ENCODE results near the gene PIAS1.

Gene PIAS1

GRCh38 chr15:68051907-68052306, 2.2 kb upstream of the PIAS1 start:
- 85% methylated on average over 1 of the region's 1 CpG for WGBS
- Histone ChIP-seq H2BK120ac (ENCODE audit: low read depth, low read length) (no peak overlapping the region), H3K18ac (ENCODE audit: low read depth in 1 of 2, low read length in 2 of 2) (no peak overlapping the region), H3K27me3 (ENCODE audit: control insufficient read depth in 1 of 2, insufficient read depth in 1 of 2, low read length in 2 of 2) (no peaks in the 10 kb centered on the region), H3K4ac (ENCODE audit: low read depth in 1 of 2, low read length in 2 of 2) (no peak overlapping the region), H3K14ac (ENCODE audit: low read length in 2 of 2) (no peak overlapping the region), H2BK12ac (ENCODE audit: low read length in 2 of 2) (no peak overlapping the region), H3K9me3 (ENCODE audit: control insufficient read depth, low read length) (no peaks in the 10 kb centered on the region), H3K79me1 (replicated peaks; ENCODE audit: low read length, poor library complexity, severe bottlenecking) (no peaks in the 10 kb centered on the region), H3K36me3 (ENCODE audit: control insufficient read depth in 1 of 2, insufficient read depth in 2 of 2, low read depth in 1 of 2, low read length in 2 of 2) (no peaks in the 10 kb centered on the region), H3K9ac (ENCODE audit: low read length) (no peak overlapping the region), H4K91ac (ENCODE audit: low read length) (no peak overlapping the region), H3K4me1 (ENCODE audit: control insufficient read depth, insufficient read depth, low read depth, low read length) (peaks cover 11% of the 10 kb centered on the region), H2AK5ac (ENCODE audit: low read length, severe bottlenecking) (no peak overlapping the region), H4K8ac (ENCODE audit: low read length) (no peak overlapping the region), H3K4me3 (ENCODE audit: insufficient read depth in 1 of 2, low read depth in 1 of 2, low read length in 2 of 2) (no peak overlapping the region), H2BK5ac (ENCODE audit: low read depth, low read length, poor library complexity, severe bottlenecking) (no peak overlapping the region), H2BK15ac (ENCODE audit: low read depth, poor library complexity, severe bottlenecking) (no peak overlapping the region), H2AFZ (ENCODE audit: low read depth, low read length) (no peak overlapping the region), H3K4me2 (ENCODE audit: low read length, poor library complexity, severe bottlenecking) (no peak overlapping the region), H3K23ac (ENCODE audit: low read length in 2 of 2) (no peak overlapping the region), H3K27ac (ENCODE audit: low read length, poor library complexity, severe bottlenecking) (no peak overlapping the region)
- DNase-seq: no peak

- no peak overlapping the region for H3K23ac ChIP-seq (ENCODE audit: low read length in 2 of 2)
- no peak overlapping the region for H4K8ac ChIP-seq (ENCODE audit: low read length)
- no peaks in the 10 kb centered on the region for H3K36me3 ChIP-seq (ENCODE audit: control insufficient read depth in 1 of 2, insufficient read depth in 2 of 2, low read depth in 1 of 2, low read length in 2 of 2)
- H3K4me1 ChIP-seq (ENCODE audit: control insufficient read depth, insufficient read depth, low read depth, low read length): peaks cover 9% of the 10 kb centered on the region
- no peak overlapping the region for H3K4me3 ChIP-seq (ENCODE audit: insufficient read depth in 1 of 2, low read depth in 1 of 2, low read length in 2 of 2)
- H2AFZ ChIP-seq (ENCODE audit: low read depth, low read length): no peak overlapping the region
- no peak overlapping the region for H3K4ac ChIP-seq (ENCODE audit: low read depth in 1 of 2, low read length in 2 of 2)
- no peak for DNase-seq
- no peak overlapping the region for H3K14ac ChIP-seq (ENCODE audit: low read length in 2 of 2)
- WGBS: 93% methylated on average over 4 of the region's 4 CpGs
- no peak overlapping the region for H2BK15ac ChIP-seq (ENCODE audit: low read depth, poor library complexity, severe bottlenecking)
- H3K27me3 ChIP-seq (ENCODE audit: control insufficient read depth in 1 of 2, insufficient read depth in 1 of 2, low read length in 2 of 2): no peaks in the 10 kb centered on the region
- no peaks in the 10 kb centered on the region for H3K79me1 ChIP-seq (replicated peaks; ENCODE audit: low read length, poor library complexity, severe bottlenecking)
- H3K4me2 ChIP-seq (ENCODE audit: low read length, poor library complexity, severe bottlenecking): no peak overlapping the region
- H2BK120ac ChIP-seq (ENCODE audit: low read depth, low read length): no peak overlapping the region
- H3K18ac ChIP-seq (ENCODE audit: low read depth in 1 of 2, low read length in 2 of 2): no peak overlapping the region
- H2AK5ac ChIP-seq (ENCODE audit: low read length, severe bottlenecking): no peak overlapping the region
- no peak overlapping the region for H2BK5ac ChIP-seq (ENCODE audit: low read depth, low read length, poor library complexity, severe bottlenecking)
- H2BK12ac ChIP-seq (ENCODE audit: low read length in 2 of 2): no peak overlapping the region
- H4K91ac ChIP-seq (ENCODE audit: low read length): no peak overlapping the region
- no peaks in the 10 kb centered on the region for H3K9me3 ChIP-seq (ENCODE audit: control insufficient read depth, low read length)
- H3K9ac ChIP-seq (ENCODE audit: low read length): no peak overlapping the region
- H3K27ac ChIP-seq (ENCODE audit: low read length, poor library complexity, severe bottlenecking): no peak overlapping the region
Observed at GRCh38 chr15:68052431-68052830, 1.7 kb upstream of the PIAS1 start.

- H2BK120ac ChIP-seq (ENCODE audit: low read depth, low read length): no peak overlapping the region
- no peak overlapping the region for H3K4ac ChIP-seq (ENCODE audit: low read depth in 1 of 2, low read length in 2 of 2)
- H3K4me1 ChIP-seq (ENCODE audit: control insufficient read depth, insufficient read depth, low read depth, low read length): peaks cover 6% of the 10 kb centered on the region
- no peak overlapping the region for H3K4me3 ChIP-seq (ENCODE audit: insufficient read depth in 1 of 2, low read depth in 1 of 2, low read length in 2 of 2)
- H3K4me2 ChIP-seq (ENCODE audit: low read length, poor library complexity, severe bottlenecking): no peak overlapping the region
- no peak overlapping the region for H2AK5ac ChIP-seq (ENCODE audit: low read length, severe bottlenecking)
- no peak overlapping the region for H2BK12ac ChIP-seq (ENCODE audit: low read length in 2 of 2)
- WGBS: 95% methylated on average over 6 of the region's 6 CpGs
- no peak overlapping the region for H3K18ac ChIP-seq (ENCODE audit: low read depth in 1 of 2, low read length in 2 of 2)
- H3K79me1 ChIP-seq (replicated peaks; ENCODE audit: low read length, poor library complexity, severe bottlenecking): no peaks in the 10 kb centered on the region
- no peak overlapping the region for H3K27ac ChIP-seq (ENCODE audit: low read length, poor library complexity, severe bottlenecking)
- H4K91ac ChIP-seq (ENCODE audit: low read length): no peak overlapping the region
- no peak overlapping the region for H2BK5ac ChIP-seq (ENCODE audit: low read depth, low read length, poor library complexity, severe bottlenecking)
- H3K9ac ChIP-seq (ENCODE audit: low read length): no peak overlapping the region
- H3K36me3 ChIP-seq (ENCODE audit: control insufficient read depth in 1 of 2, insufficient read depth in 2 of 2, low read depth in 1 of 2, low read length in 2 of 2): no peaks in the 10 kb centered on the region
- H4K8ac ChIP-seq (ENCODE audit: low read length): no peak overlapping the region
- H3K14ac ChIP-seq (ENCODE audit: low read length in 2 of 2): no peak overlapping the region
- no peak overlapping the region for H2AFZ ChIP-seq (ENCODE audit: low read depth, low read length)
- H3K23ac ChIP-seq (ENCODE audit: low read length in 2 of 2): no peak overlapping the region
- H2BK15ac ChIP-seq (ENCODE audit: low read depth, poor library complexity, severe bottlenecking): no peak overlapping the region
- no peaks in the 10 kb centered on the region for H3K9me3 ChIP-seq (ENCODE audit: control insufficient read depth, low read length)
- DNase-seq: no peak
- no peaks in the 10 kb centered on the region for H3K27me3 ChIP-seq (ENCODE audit: control insufficient read depth in 1 of 2, insufficient read depth in 1 of 2, low read length in 2 of 2)
Observed at GRCh38 chr15:68053001-68053400, 1.1 kb upstream of the PIAS1 start.

- Histone ChIP-seq H3K79me1 (replicated peaks; ENCODE audit: low read length, poor library complexity, severe bottlenecking) (no peaks in the 10 kb centered on the region), H2AK5ac (ENCODE audit: low read length, severe bottlenecking) (no peak overlapping the region), H2BK120ac (ENCODE audit: low read depth, low read length) (peak overlapping the region; percentile 95), H4K91ac (ENCODE audit: low read length) (no peak overlapping the region), H3K4me3 (ENCODE audit: insufficient read depth in 1 of 2, low read depth in 1 of 2, low read length in 2 of 2) (peak overlapping the region; percentile 81 to 99), H3K4me2 (ENCODE audit: low read length, poor library complexity, severe bottlenecking) (peak overlapping the region; percentile 86), H2BK12ac (ENCODE audit: low read length in 2 of 2) (no peak overlapping the region), H4K8ac (ENCODE audit: low read length) (peak overlapping the region; percentile 42), H3K23ac (ENCODE audit: low read length in 2 of 2) (no peak overlapping the region), H3K9ac (ENCODE audit: low read length) (peak overlapping the region; percentile 95), H3K4me1 (ENCODE audit: control insufficient read depth, insufficient read depth, low read depth, low read length) (peaks cover 2% of the 10 kb centered on the region), H3K27ac (ENCODE audit: low read length, poor library complexity, severe bottlenecking) (peak overlapping the region; percentile 79), H2BK15ac (ENCODE audit: low read depth, poor library complexity, severe bottlenecking) (no peak overlapping the region), H3K18ac (ENCODE audit: low read depth in 1 of 2, low read length in 2 of 2) (peak overlapping the region; percentile 79 to 80), H2BK5ac (ENCODE audit: low read depth, low read length, poor library complexity, severe bottlenecking) (peak overlapping the region; percentile 86), H3K9me3 (ENCODE audit: control insufficient read depth, low read length) (no peaks in the 10 kb centered on the region), H3K36me3 (ENCODE audit: control insufficient read depth in 1 of 2, insufficient read depth in 2 of 2, low read depth in 1 of 2, low read length in 2 of 2) (no peaks in the 10 kb centered on the region), H3K27me3 (ENCODE audit: control insufficient read depth in 1 of 2, insufficient read depth in 1 of 2, low read length in 2 of 2) (no peaks in the 10 kb centered on the region), H3K14ac (ENCODE audit: low read length in 2 of 2) (peak overlapping the region in 1 of 2 experiments; percentile 57), H3K4ac (ENCODE audit: low read depth in 1 of 2, low read length in 2 of 2) (peak overlapping the region; percentile 68 to 81), H2AFZ (ENCODE audit: low read depth, low read length) (peak overlapping the region; percentile 24)
- under 1% methylated on average over 30 of the region's 33 CpGs for WGBS
- peak; percentile 73 for DNase-seq
Observed at GRCh38 chr15:68054628-68055223, 611 bp downstream of the PIAS1 start.

All from mesenchymal stem cell (in vitro differentiated cells and primary cell).